ENCODE results near the gene BCAP29. TPM values are rescaled to one million over a fixed set of nuclear protein-coding genes. Genes with fewer than 3 reads are reported as not detected.

BCAP29 gene
- total RNA-seq: 162 and 175 TPM in 2 replicates
- polyA plus RNA-seq: 53.1 and 122 TPM in 2 replicates
- polyA plus RNA-seq (2011; cell fraction: cytosol; rRNA removed): 64.2 and 76.0 TPM in 2 replicates
- 67.1 and 94.5 TPM in 2 replicates for polyA plus RNA-seq (2011; cell fraction: nucleus; rRNA removed)
- polyA plus RNA-seq (2012): 171 and 188 TPM in 2 replicates
- polyA minus RNA-seq: 52.2 and 62.7 TPM in 2 replicates
- polyA minus RNA-seq (2011; cell fraction: cytosol; rRNA and poly(A)+ RNA removed): 13.1 TPM
- polyA minus RNA-seq (2011; cell fraction: nucleus; rRNA and poly(A)+ RNA removed): 82.6 and 85.4 TPM in 2 replicates
- percentile 96 among the genes with signal in this experiment for Bru-seq, nascent RNA
- percentile 96 among the genes with signal in this experiment for BruChase-seq, experiment 1, labeled RNA remaining after a 6-hour chase
- percentile 96 among the genes with signal in this experiment for BruChase-seq, experiment 2, labeled RNA remaining after a 2-hour chase
- long read RNA-seq, full-length matches to known transcripts: 196 of 320 reads
- long read RNA-seq, partial matches to known transcripts: 32 of 320 reads
- long read RNA-seq, other reads (novel, unspliced or antisense): 92 of 320 reads

- ChIA-PET CTCF (interaction anchor here (0.9 to 1.2 kb wide), 5 partner anchors 14 to 164 kb away, joined by 3 to 4 read pairs (median 3); partner anchors contain the start of gene CBLL1), POLR2A (interaction anchor here (0.7 to 1.1 kb wide), 3 partner anchors 15 to 17 kb away, joined by 3 to 6 read pairs (median 3); no protein-coding TSS in a partner anchor)
- Histone ChIP-seq H3K4me2 (ENCODE audit: insufficient read depth, low read length) (peak within 1 kb of the TSS; percentile 99), H2AFZ (ENCODE audit: low read depth, low read length) (peak within 1 kb of the TSS; percentile 61), H3K9me3 (replicated peaks; ENCODE audit: control insufficient read depth, insufficient read depth, low read length) (no peaks in the 10 kb centered on the region), H3K4me1 (ENCODE audit: control insufficient read depth, extremely low read depth, insufficient read depth, low read length) (peaks cover 24% of the 10 kb centered on the region), H3K9ac (replicated peaks; ENCODE audit: extremely low read depth, insufficient read depth, low read length) (peak within 1 kb of the TSS; percentile 98), H3K36me3 (ENCODE audit: control insufficient read depth in 2 of 2, extremely low read depth in 1 of 2, insufficient read depth in 2 of 2, low read length in 2 of 2) (peaks cover 0 to 9% of the 10 kb centered on the region in 2 experiments), H3K79me2 (ENCODE audit: control insufficient read depth, insufficient read depth, low read length) (peaks cover 57% of the 10 kb centered on the region), H3K4me3 (replicated peaks in 1 of 3; ENCODE audit: insufficient read depth in 1 of 3, low read depth in 1 of 3, low read length in 3 of 3) (peak within 1 kb of the TSS; percentile 74 to 99 (median 99)), H3K27me3 (ENCODE audit: control insufficient read depth in 2 of 2, insufficient read depth in 2 of 2, low read length in 2 of 2) (no peaks in the 10 kb centered on the region), H3K9me1 (replicated peaks; ENCODE audit: control insufficient read depth, extremely low read depth, insufficient read depth, low read length) (peaks cover 3% of the 10 kb centered on the region), H4K20me1 (replicated peaks; ENCODE audit: control insufficient read depth, extremely low read depth, insufficient read depth, low read length) (no peaks in the 10 kb centered on the region), H3K27ac (ENCODE audit: insufficient read depth, low read depth, low read length) (peak within 1 kb of the TSS; percentile 95)
- intact Hi-C loops (cut with micrococcal nuclease) (loop anchor here (1.0 kb wide), 3 partner anchors 15 to 145 kb away; no protein-coding TSS in a partner anchor), dilution Hi-C loops (cut with MboI; ENCODE audit: extremely low pct_ligation_motif_present, low sequenced_read_pairs) (no loop called here)
- DNase-seq (ENCODE audit: low read depth, low spot score): peak; percentile 73
- peak; percentile 96 for TF ChIP-seq POLR2AphosphoS5 (IDR thresholded peaks at IDR 0.05; ENCODE audit: insufficient read depth, low read depth, low read length)
- TF ChIP-seq POLR2A (IDR thresholded peaks at IDR 0.05; ENCODE audit: low read depth, low read length): peak; percentile 77
- TF ChIP-seq EZH2 (IDR thresholded peaks at IDR 0.05; ENCODE audit: borderline replicate concordance, low read depth, low read length, severe bottlenecking): no peak
- TF ChIP-seq GATA2 (IDR thresholded peaks at IDR 0.05; ENCODE audit: insufficient read depth, insufficient read length, low read depth, low read length): no peak
- peak; percentile 55 for FAIRE-seq
- BruUV-seq (replicated peaks): no TSS peak
Observed at GRCh38 chr7:107579885-107580715, at the start of gene BCAP29. TSS of gene BCAP29 (plus strand) at chr7:107580246. CDS start at chr7:107580773, 527 bp downstream.

All from endothelial cell of umbilical vein (primary cell).